ENCODE data around the gene PLEKHA1. TPM values are rescaled to one million over a fixed set of nuclear protein-coding genes. Genes with fewer than 3 reads are reported as not detected.

PLEKHA1 gene
- total and polyA plus RNA-seq, 8 donors, result 9.0 to 61.8 (median 19.6) TPM

- Histone ChIP-seq H3K36me3 (no peaks in the 10 kb centered on the region), H3K4me1 (no peaks in the 10 kb centered on the region), H3K9me3 (no peaks in the 10 kb centered on the region), H3K27ac (no peak overlapping the region), H3K27me3 (peaks cover 0 to 21% (median 0%) of the 10 kb centered on the region in 3 donors), H3K4me3 (no peak overlapping the region)
- intact Hi-C loops (cut with DNase I; ENCODE audit: low total_unique reads), result no loop called here
- DNase-seq, result no peak
- TF ChIP-seq EP300 (IDR thresholded peaks at IDR 0.05) (no peak), POLR2A (IDR thresholded peaks at IDR 0.05) (no peak), CTCF (IDR thresholded peaks at IDR 0.05) (no peak), POLR2AphosphoS5 (IDR thresholded peaks at IDR 0.05) (no peak)
- 73 to 88% (median 82%) methylated on average over 7 of the region's 7 CpGs for WGBS, 5 donors
Observed at GRCh38 chr10:122331100-122331499, 43.4 kb upstream of the PLEKHA1 start.

GRCh38 chr10:122331615-122332446 lies 42.7 kb upstream of the PLEKHA1 start:
- intact Hi-C loops (cut with DNase I; ENCODE audit: low total_unique reads), result no loop called here
- DNase-seq, result peak in 1 of 2 donors; percentile 32
- Histone ChIP-seq H3K4me3 (no peak overlapping the region), H3K27me3 (peaks cover 0 to 21% (median 0%) of the 10 kb centered on the region in 3 donors), H3K4me1 (no peaks in the 10 kb centered on the region), H3K9me3 (no peaks in the 10 kb centered on the region), H3K27ac (no peak overlapping the region), H3K36me3 (no peaks in the 10 kb centered on the region)
- 38 to 61% (median 53%) methylated on average over 16 of the region's 16 CpGs for WGBS, 5 donors
- no peak for TF ChIP-seq EP300 (IDR thresholded peaks at IDR 0.05)
- no peak for TF ChIP-seq CTCF (IDR thresholded peaks at IDR 0.05)
- TF ChIP-seq POLR2AphosphoS5 (IDR thresholded peaks at IDR 0.05), result no peak
- no peak for TF ChIP-seq POLR2A (IDR thresholded peaks at IDR 0.05)

GRCh38 chr10:122333037-122333436 lies 41.5 kb upstream of the PLEKHA1 start:
- WGBS, 5 donors, result 63 to 75% (median 69%) methylated on average over 4 of the region's 4 CpGs
- TF ChIP-seq EP300 (IDR thresholded peaks at IDR 0.05) (no peak), POLR2A (IDR thresholded peaks at IDR 0.05) (no peak), CTCF (IDR thresholded peaks at IDR 0.05) (no peak), POLR2AphosphoS5 (IDR thresholded peaks at IDR 0.05) (no peak)
- H3K27me3 ChIP-seq, result peaks cover 0 to 21% (median 0%) of the 10 kb centered on the region in 3 donors
- DNase-seq, result no peak
- H3K27ac ChIP-seq, result no peak overlapping the region
- no peaks in the 10 kb centered on the region for H3K36me3 ChIP-seq
- no peak overlapping the region for H3K4me3 ChIP-seq
- intact Hi-C loops (cut with DNase I; ENCODE audit: low total_unique reads), result no loop called here
- H3K9me3 ChIP-seq, result no peaks in the 10 kb centered on the region
- H3K4me1 ChIP-seq, result no peaks in the 10 kb centered on the region

- no peak for DNase-seq
- H3K27me3 ChIP-seq, result peaks cover 0 to 6% (median 0%) of the 10 kb centered on the region in 3 donors
- 81 to 95% (median 90%) methylated on average over 10 of the region's 10 CpGs for WGBS, 5 donors
- no peaks in the 10 kb centered on the region for H3K36me3 ChIP-seq
- peaks cover 0 to 10% (median 0%) of the 10 kb centered on the region in 4 donors for H3K4me1 ChIP-seq
- no peak overlapping the region for H3K27ac ChIP-seq
- H3K9me3 ChIP-seq, result no peaks in the 10 kb centered on the region
- no peak overlapping the region for H3K4me3 ChIP-seq
- intact Hi-C loops (cut with DNase I; ENCODE audit: low total_unique reads), result no loop called here
- TF ChIP-seq CTCF (IDR thresholded peaks at IDR 0.05), result no peak
- TF ChIP-seq POLR2AphosphoS5 (IDR thresholded peaks at IDR 0.05), result no peak
- TF ChIP-seq POLR2A (IDR thresholded peaks at IDR 0.05), result no peak
- TF ChIP-seq EP300 (IDR thresholded peaks at IDR 0.05), result no peak
Observed at GRCh38 chr10:122336332-122336731, 38.2 kb upstream of the PLEKHA1 start.

All from stomach (tissue), 9 donors.